Measurements from ENCODE around the gene ATRNL1. TPM values are rescaled to one million over a fixed set of nuclear protein-coding genes. Genes with fewer than 3 reads are reported as not detected.

Gene ATRNL1
- total and polyA plus RNA-seq, 2 donors from 2014 or later: 2.4 to 7.1 TPM

GRCh38 chr10:115965376-115965775, 872.2 kb downstream of the ATRNL1 start:
- Histone ChIP-seq H3K4me1 (ENCODE audit: control insufficient read depth in 2 of 3, insufficient read depth in 2 of 3, low read depth in 1 of 3, low read length in 3 of 3) (no peaks in the 10 kb centered on the region), H3K4me3 (ENCODE audit: low read length in 3 of 3) (no peak overlapping the region), H3K9ac (ENCODE audit: low read length in 3 of 3) (no peak overlapping the region), H3K27me3 (ENCODE audit: control insufficient read depth, insufficient read depth, low read length) (no peaks in the 10 kb centered on the region), H3K9me3 (ENCODE audit: control insufficient read depth in 2 of 3, insufficient read depth in 1 of 3, low read length in 3 of 3) (no peaks in the 10 kb centered on the region), H3K27ac (ENCODE audit: low read depth in 2 of 2, low read length in 2 of 2) (no peak overlapping the region), H3K36me3 (ENCODE audit: control insufficient read depth in 2 of 3, insufficient read depth in 3 of 3, low read length in 3 of 3) (no peaks in the 10 kb centered on the region)
- DNase-seq (no peak), FAIRE-seq (no peak)
- no peak for TF ChIP-seq CTCF (IDR thresholded peaks at IDR 0.05; ENCODE audit: borderline replicate concordance, extremely low read depth, insufficient read depth)
- intact Hi-C loops (cut with DNase I): no loop called here

GRCh38 chr10:115968236-115968635, 875.1 kb downstream of the ATRNL1 start:
- no peaks in the 10 kb centered on the region for H3K9me3 ChIP-seq (ENCODE audit: control insufficient read depth in 2 of 3, insufficient read depth in 1 of 3, low read length in 3 of 3)
- no peak for FAIRE-seq
- intact Hi-C loops (cut with DNase I): no loop called here
- H3K27ac ChIP-seq (ENCODE audit: low read depth in 2 of 2, low read length in 2 of 2): no peak overlapping the region
- no peak for TF ChIP-seq CTCF (IDR thresholded peaks at IDR 0.05; ENCODE audit: borderline replicate concordance, extremely low read depth, insufficient read depth)
- H3K36me3 ChIP-seq (ENCODE audit: control insufficient read depth in 2 of 3, insufficient read depth in 3 of 3, low read length in 3 of 3): no peaks in the 10 kb centered on the region
- H3K4me3 ChIP-seq (ENCODE audit: low read length in 3 of 3): no peak overlapping the region
- H3K27me3 ChIP-seq (ENCODE audit: control insufficient read depth, insufficient read depth, low read length): no peaks in the 10 kb centered on the region
- DNase-seq: no peak
- no peaks in the 10 kb centered on the region for H3K4me1 ChIP-seq (ENCODE audit: control insufficient read depth in 2 of 3, insufficient read depth in 2 of 3, low read depth in 1 of 3, low read length in 3 of 3)
- no peak overlapping the region for H3K9ac ChIP-seq (ENCODE audit: low read length in 3 of 3)

GRCh38 chr10:115969591-115969990, 876.4 kb downstream of the ATRNL1 start:
- Histone ChIP-seq H3K4me3 (ENCODE audit: low read length in 3 of 3) (no peak overlapping the region), H3K4me1 (ENCODE audit: control insufficient read depth in 2 of 3, insufficient read depth in 2 of 3, low read depth in 1 of 3, low read length in 3 of 3) (no peaks in the 10 kb centered on the region), H3K27ac (ENCODE audit: low read depth in 2 of 2, low read length in 2 of 2) (no peak overlapping the region), H3K27me3 (ENCODE audit: control insufficient read depth, insufficient read depth, low read length) (no peaks in the 10 kb centered on the region), H3K9ac (ENCODE audit: low read length in 3 of 3) (no peak overlapping the region), H3K36me3 (ENCODE audit: control insufficient read depth in 2 of 3, insufficient read depth in 3 of 3, low read length in 3 of 3) (no peaks in the 10 kb centered on the region), H3K9me3 (ENCODE audit: control insufficient read depth in 2 of 3, insufficient read depth in 1 of 3, low read length in 3 of 3) (no peaks in the 10 kb centered on the region)
- peak in 3 of 5 donors; percentile 51 to 67 (median 63) for DNase-seq
- no peak for TF ChIP-seq CTCF (IDR thresholded peaks at IDR 0.05; ENCODE audit: borderline replicate concordance, extremely low read depth, insufficient read depth)
- FAIRE-seq: no peak
- intact Hi-C loops (cut with DNase I): no loop called here

GRCh38 chr10:115971921-115972320, 878.8 kb downstream of the ATRNL1 start:
- no peak for FAIRE-seq
- intact Hi-C loops (cut with DNase I): no loop called here
- H3K9ac ChIP-seq (ENCODE audit: low read length in 3 of 3): no peak overlapping the region
- H3K27ac ChIP-seq (ENCODE audit: low read depth in 2 of 2, low read length in 2 of 2): no peak overlapping the region
- no peak overlapping the region for H3K4me3 ChIP-seq (ENCODE audit: low read length in 3 of 3)
- H3K4me1 ChIP-seq (ENCODE audit: control insufficient read depth in 2 of 3, insufficient read depth in 2 of 3, low read depth in 1 of 3, low read length in 3 of 3): no peaks in the 10 kb centered on the region
- no peak for TF ChIP-seq CTCF (IDR thresholded peaks at IDR 0.05; ENCODE audit: borderline replicate concordance, extremely low read depth, insufficient read depth)
- H3K27me3 ChIP-seq (ENCODE audit: control insufficient read depth, insufficient read depth, low read length): no peaks in the 10 kb centered on the region
- H3K9me3 ChIP-seq (ENCODE audit: control insufficient read depth in 2 of 3, insufficient read depth in 1 of 3, low read length in 3 of 3): no peaks in the 10 kb centered on the region
- H3K36me3 ChIP-seq (ENCODE audit: control insufficient read depth in 2 of 3, insufficient read depth in 3 of 3, low read length in 3 of 3): no peaks in the 10 kb centered on the region
- DNase-seq: no peak

Data from kidney (tissue), 14 donors.